Tibial nerve (tissue), 4 donors: ENCODE results near the gene SLC35A2. TPM values are rescaled to one million over a fixed set of nuclear protein-coding genes. Genes with fewer than 3 reads are reported as not detected.

Source experiments
- DNase-seq, 2 donors: peaks; one replicate each; pipeline ENCODE4 v3.0.0-alpha.2; 2019; ENCODE audit warnings: low spot score in 2 of 2
- H3K27ac ChIP-seq, 4 donors: fragments of 200-600 bp; sonication (generic) in 3 of 4; one replicate each; pipeline ENCODE4 v1.5.1; 2017 to 2019; ENCODE audit warnings: mild to moderate bottlenecking in 1 of 4
- H3K27me3 ChIP-seq, 2 donors: fragments of 200-600 bp; sonication (generic) in 1 of 2; one replicate each; pipeline versions ENCODE4 v1.5.1 to v1.6.0; 2017 to 2019
- H3K36me3 ChIP-seq, 3 donors: fragments of 200-600 bp; sonication (generic); one replicate each; pipeline ENCODE4 v1.5.1; 2018 to 2019
- H3K4me1 ChIP-seq, 4 donors: fragments of 200-600 bp; sonication (generic) in 3 of 4; one replicate each; pipeline ENCODE4 v1.5.1; 2017 to 2019
- H3K4me3 ChIP-seq, 4 donors: fragments of 200-600 bp; sonication (generic) in 3 of 4; one replicate each; pipeline ENCODE4 v1.5.1; 2017 to 2019; ENCODE audit warnings: mild to moderate bottlenecking in 1 of 4, moderate library complexity in 1 of 4
- H3K9me3 ChIP-seq, 4 donors: fragments of 200-600 bp; sonication (generic) in 3 of 4; one replicate each; pipeline ENCODE4 v1.5.1; 2017 to 2019
- EP300 ChIP-seq, 2 donors: sonication (generic); formaldehyde crosslinking; IDR thresholded peaks; one replicate each; pipeline ENCODE4 v1.6.1; 2017; ENCODE audit warnings: antibody characterized with exemption in 2 of 2, mild to moderate bottlenecking in 1 of 2
- POLR2A ChIP-seq, 2 donors: fragments of 450-650 bp; IDR thresholded peaks; one replicate each; pipeline ENCODE4 v1.6.1; 2017; ENCODE audit warnings: antibody characterized with exemption in 2 of 2, mild to moderate bottlenecking in 2 of 2, moderate library complexity in 2 of 2
- WGBS, 2 donors: methylation state at CpG; one replicate each; pipeline ENCODE4 v1.1.5; 2018; 5-methylcytosine and 5-hydroxymethylcytosine counted together
- total RNA-seq, 4 donors: library from RNA; depleted of rRNA; stranded (reverse); fragments of >200 nt; gene quantifications; one replicate each; pipeline ENCODE4 v1.1.0, GENCODE V29; 2016
- TF ChIP-seq, protein P1 (sequence below), 5 experiments: fragments of 200-600 bp in 3 of 5; fragments of 450-650 bp in 2 of 5; sonication (generic) in 3 of 5; IDR thresholded peaks; one replicate each; pipeline ENCODE4 v1.5.1; 2016 to 2019; ENCODE audit warnings: antibody characterized with exemption in 5 of 5, mild to moderate bottlenecking in 3 of 5, moderate library complexity in 2 of 5

The SLC35A2 gene
- total RNA-seq, 4 donors from 2014 or later: 17.0 to 35.5 (median 17.1) TPM

DNA sequence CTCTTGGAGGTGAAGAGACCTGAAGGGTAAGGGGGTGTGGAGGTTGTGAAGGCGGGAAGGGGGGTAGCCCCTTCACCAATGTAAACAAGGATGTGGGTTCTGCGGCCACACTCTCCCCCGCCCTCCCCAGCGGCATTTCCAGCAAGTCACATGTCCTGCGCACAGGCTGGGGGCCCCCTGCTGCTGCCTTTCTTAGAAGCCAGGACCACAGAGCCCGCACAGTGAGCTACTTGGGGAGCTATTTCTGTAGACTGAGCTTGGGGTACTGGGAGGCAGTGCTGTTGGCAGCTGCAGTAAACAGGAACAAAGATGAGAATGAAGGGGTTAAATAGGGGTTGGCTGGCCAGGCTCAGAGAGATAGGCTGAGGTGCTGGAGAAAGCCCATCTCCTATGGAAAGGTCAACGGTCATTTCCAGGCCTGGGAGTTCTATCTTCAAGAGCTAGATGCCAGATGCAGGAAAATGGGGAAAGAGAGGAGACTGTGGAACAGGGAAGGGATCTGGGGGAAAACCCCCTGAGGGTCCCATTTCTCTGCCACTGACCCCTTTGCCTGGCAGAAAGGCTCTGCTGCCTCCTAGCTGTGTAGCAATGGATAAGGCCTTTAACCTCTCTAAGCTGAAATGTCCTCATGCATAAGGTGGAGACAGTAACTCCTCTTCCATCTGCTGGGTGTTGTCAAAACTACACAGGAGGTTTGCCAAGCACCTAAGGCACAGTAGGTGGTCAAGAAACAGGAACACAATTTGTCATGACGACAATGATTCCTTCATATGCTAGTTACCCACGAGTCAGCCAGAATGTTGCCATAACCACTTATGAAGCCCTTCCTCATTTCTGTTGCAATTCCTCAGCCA is 25.8 kb upstream of the SLC35A2 start:
- WGBS, 2 donors: 20 to 42% methylated on average over 2 to 9 of the region's 9 CpGs
- peaks cover 0 to 33% (median 6%) of the 10 kb centered on the region in 4 donors for H3K4me1 ChIP-seq
- H3K4me3 ChIP-seq: no peak overlapping the region
- TF ChIP-seq, protein P1, sequence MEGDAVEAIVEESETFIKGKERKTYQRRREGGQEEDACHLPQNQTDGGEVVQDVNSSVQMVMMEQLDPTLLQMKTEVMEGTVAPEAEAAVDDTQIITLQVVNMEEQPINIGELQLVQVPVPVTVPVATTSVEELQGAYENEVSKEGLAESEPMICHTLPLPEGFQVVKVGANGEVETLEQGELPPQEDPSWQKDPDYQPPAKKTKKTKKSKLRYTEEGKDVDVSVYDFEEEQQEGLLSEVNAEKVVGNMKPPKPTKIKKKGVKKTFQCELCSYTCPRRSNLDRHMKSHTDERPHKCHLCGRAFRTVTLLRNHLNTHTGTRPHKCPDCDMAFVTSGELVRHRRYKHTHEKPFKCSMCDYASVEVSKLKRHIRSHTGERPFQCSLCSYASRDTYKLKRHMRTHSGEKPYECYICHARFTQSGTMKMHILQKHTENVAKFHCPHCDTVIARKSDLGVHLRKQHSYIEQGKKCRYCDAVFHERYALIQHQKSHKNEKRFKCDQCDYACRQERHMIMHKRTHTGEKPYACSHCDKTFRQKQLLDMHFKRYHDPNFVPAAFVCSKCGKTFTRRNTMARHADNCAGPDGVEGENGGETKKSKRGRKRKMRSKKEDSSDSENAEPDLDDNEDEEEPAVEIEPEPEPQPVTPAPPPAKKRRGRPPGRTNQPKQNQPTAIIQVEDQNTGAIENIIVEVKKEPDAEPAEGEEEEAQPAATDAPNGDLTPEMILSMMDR (IDR thresholded peaks at IDR 0.05): no peak
- TF ChIP-seq EP300 (IDR thresholded peaks at IDR 0.05) (no peak), POLR2A (IDR thresholded peaks at IDR 0.05) (no peak)
- H3K36me3 ChIP-seq: peaks cover 0 to 31% (median 0%) of the 10 kb centered on the region in 3 donors
- DNase-seq: peak in 1 of 2 donors; percentile 18
- H3K9me3 ChIP-seq: no peaks in the 10 kb centered on the region
- peak overlapping the region in 2 of 4 donors; percentile 37 to 62 for H3K27ac ChIP-seq
- H3K27me3 ChIP-seq: no peaks in the 10 kb centered on the region

DNA sequence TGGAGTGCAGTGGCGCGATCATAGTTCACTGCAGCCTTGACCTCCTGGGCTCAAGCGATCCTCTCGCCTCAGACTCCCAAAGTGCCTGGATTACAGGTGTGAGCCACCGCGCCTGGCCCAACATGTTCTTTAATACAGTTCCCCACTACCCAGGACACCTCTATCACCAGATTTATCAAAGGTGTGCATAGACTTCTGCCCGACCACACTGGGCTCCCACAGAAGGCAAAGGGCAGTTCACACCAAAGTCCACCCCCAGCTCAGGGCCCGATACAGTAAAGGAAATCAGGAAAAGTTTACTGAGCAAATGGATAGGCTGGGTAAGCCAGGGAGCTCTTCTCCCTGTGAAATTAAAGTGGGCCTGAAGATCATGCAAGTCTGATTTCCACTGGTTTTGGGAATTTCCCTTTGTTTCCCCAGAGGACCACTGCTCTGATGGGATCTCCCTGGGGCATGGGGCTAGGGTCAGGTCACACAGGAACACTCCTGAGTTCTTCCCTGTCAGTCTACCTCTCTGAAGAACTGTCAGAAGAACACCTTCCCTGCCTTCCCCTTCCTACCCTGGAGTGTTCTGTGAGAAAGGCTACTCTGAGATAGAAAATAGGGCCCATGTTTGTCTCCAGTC is 25.1 kb upstream of the SLC35A2 start:
- H3K27ac ChIP-seq: peak overlapping the region in 2 of 4 donors; percentile 37 to 62
- H3K4me3 ChIP-seq: no peak overlapping the region
- H3K27me3 ChIP-seq: no peaks in the 10 kb centered on the region
- no peak for DNase-seq
- TF ChIP-seq, protein P1 (IDR thresholded peaks at IDR 0.05): no peak
- TF ChIP-seq POLR2A (IDR thresholded peaks at IDR 0.05) (no peak), EP300 (IDR thresholded peaks at IDR 0.05) (no peak)
- H3K9me3 ChIP-seq: no peaks in the 10 kb centered on the region
- peaks cover 0 to 28% (median 6%) of the 10 kb centered on the region in 4 donors for H3K4me1 ChIP-seq
- H3K36me3 ChIP-seq: peaks cover 0 to 33% (median 0%) of the 10 kb centered on the region in 3 donors
- WGBS, 2 donors: 86 to 87% methylated on average over 4 to 8 of the region's 8 CpGs

DNA sequence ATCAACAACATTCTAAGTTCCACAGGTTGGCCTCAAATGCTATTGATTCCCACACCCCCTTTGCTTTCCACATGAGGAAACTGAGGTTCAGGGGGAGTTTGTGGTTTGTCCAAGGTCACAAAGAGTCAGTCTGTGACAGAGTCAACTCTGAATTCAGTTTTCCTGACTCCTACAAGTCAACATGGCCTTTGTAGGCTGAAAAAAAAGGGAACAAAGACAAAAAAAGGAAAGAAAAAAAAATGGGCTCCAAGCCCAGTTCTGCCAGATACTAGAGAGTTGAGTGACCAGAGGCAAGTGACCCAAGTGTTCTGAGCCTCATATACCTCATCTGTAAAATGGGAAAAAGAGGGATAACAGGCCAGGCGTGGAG is 23.8 kb upstream of the SLC35A2 start:
- Histone ChIP-seq H3K27me3 (no peaks in the 10 kb centered on the region), H3K4me1 (peaks cover 0 to 20% (median 2%) of the 10 kb centered on the region in 4 donors), H3K4me3 (no peak overlapping the region), H3K9me3 (no peaks in the 10 kb centered on the region), H3K27ac (no peak overlapping the region), H3K36me3 (peaks cover 0 to 36% (median 0%) of the 10 kb centered on the region in 3 donors)
- DNase-seq: no peak
- WGBS, 2 donors: 60 to 95% methylated on average over 1 of the region's 1 CpG
- TF ChIP-seq, protein P1 (IDR thresholded peaks at IDR 0.05): no peak
- TF ChIP-seq EP300 (IDR thresholded peaks at IDR 0.05) (no peak), POLR2A (IDR thresholded peaks at IDR 0.05) (no peak)

DNA sequence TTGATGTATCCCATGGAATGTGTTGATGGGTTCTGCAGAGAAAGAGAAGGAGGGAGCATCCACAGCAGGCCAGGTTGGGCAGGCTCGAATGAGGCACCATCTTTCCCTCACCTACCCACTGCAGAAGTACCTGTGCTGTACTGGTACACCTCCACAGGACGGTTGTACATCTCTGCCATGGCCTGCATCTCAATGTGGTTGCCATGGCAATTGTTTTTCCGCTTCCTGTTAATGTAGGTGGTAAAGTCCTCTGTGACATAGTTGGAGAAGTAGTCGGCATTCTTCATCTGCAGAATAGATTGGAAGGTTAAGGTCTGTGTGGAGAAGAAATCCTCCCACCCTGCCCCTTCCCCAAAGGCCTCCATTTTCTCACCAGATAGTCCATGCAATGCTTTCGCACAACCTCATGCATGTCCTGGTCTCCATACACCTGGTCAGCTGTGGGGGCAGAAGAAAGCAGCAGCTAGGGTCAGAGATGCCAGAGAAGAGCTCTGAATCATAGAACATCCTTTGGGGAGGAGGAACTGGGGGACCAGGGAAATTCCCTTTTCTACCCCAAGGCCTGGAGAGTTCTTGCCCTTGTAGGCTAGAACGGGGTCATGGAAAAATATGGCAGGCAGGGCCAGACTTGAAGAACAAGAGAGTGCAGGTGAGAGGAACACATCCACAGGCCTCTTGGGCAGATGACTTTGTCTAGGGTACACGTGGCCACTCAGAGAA is 23.3 kb upstream of the SLC35A2 start:
- peaks cover 0 to 16% (median 0%) of the 10 kb centered on the region in 4 donors for H3K4me1 ChIP-seq

More for the DNA sequence above, 23.3 kb upstream of the SLC35A2 start:
- 74 to 86% methylated on average over 5 to 7 of the region's 7 CpGs for WGBS, 2 donors
- Histone ChIP-seq H3K27me3 (no peaks in the 10 kb centered on the region), H3K9me3 (no peaks in the 10 kb centered on the region), H3K27ac (no peak overlapping the region), H3K4me3 (no peak overlapping the region), H3K36me3 (peaks cover 0 to 40% (median 0%) of the 10 kb centered on the region in 3 donors)
- DNase-seq: no peak
- TF ChIP-seq EP300 (IDR thresholded peaks at IDR 0.05) (no peak), POLR2A (IDR thresholded peaks at IDR 0.05) (no peak)
- TF ChIP-seq, protein P1 (IDR thresholded peaks at IDR 0.05): no peak
